ENCODE data around the gene MYL6B.

GRCh38 chr12:56127888-56128669 is 24.3 kb upstream of the MYL6B start, which contains the start of gene ESYT1:
- TF ChIP-seq EZH2phosphoT487 (IDR thresholded peaks at IDR 0.05) (no peak), CTCF (IDR thresholded peaks at IDR 0.05) (peak; percentile 11)
